Fibroblast of gingiva (primary cell): ENCODE measurements around the gene TAF11L8.
"Not testable (repeated sequence)": the region's sequence is repeated elsewhere in the genome, so short reads cannot be mapped to it uniquely, and the experiment has no call there.

Experiments used
- DNase-seq: peaks from one replicate; pipeline ENCODE4 v3.0.0-alpha.2; 2011; ENCODE audit warnings: low read depth

The TAF11L8 gene

DNA sequence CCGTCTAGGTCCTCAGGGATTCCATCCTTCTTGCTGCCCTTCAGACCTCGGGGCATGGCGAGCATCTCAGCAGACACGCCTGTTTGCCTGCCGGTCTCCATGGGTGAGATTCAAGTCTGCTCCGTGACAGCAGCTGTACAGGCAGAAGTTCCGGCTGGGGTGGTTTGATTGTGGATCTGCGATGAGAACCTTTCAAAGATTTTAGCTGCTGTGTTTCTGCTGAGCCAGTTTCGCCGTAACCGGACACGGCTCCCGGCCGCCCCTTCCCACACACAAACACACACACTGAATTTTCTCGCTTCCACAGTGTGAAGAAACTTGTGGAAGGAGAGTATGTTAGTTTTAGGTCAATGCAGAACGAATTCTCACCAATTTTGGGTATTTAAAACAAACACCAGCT, at the start of gene TAF11L8:
TAF11L8 (minus strand) TSS at position 101 of the 400 bp plus-strand sequence.
- not testable (repeated sequence) for DNase-seq

DNA sequence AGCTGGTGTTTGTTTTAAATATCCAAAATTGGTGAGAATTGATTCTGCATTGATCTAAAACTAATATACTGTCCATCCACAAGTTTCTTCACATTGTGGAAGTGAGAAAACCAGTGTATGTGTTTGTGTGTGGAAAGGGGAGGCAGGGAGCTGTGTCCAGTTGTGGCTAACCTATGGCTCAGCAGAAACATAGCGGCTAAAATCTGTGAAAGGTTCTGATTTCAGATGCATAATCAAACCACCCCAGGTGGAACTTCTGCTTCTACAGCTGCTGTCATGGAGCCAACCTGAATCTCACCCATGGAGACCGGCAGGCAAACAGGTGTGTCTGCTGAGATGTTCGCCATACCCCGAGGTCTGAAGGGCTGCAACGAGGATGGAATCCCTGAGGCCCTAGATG, 43.4 kb upstream of the TAF11L8 start, which contains the start of gene TAF11L14:
TAF11L14 (plus strand) TSS at position 301 of the 400 bp plus-strand sequence.
- DNase-seq: no peak

DNA sequence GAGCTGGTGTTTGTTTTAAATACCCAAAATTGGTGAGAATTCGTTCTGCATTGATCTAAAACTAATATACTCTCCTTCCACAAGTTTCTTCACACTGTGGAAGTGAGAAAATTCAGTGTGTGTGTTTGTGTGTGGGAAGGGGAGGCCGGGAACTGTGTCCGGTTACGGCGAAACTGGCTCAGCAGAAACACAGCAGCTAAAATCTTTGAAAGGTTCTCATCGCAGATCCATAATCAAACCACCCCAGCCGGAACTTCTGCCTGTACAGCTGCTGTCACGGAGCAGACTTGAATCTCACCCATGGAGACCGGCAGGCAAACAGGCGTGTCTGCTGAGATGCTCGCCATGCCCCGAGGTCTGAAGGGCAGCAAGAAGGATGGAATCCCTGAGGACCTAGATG, 41.0 kb upstream of the TAF11L8 start, which contains the start of gene TAF11L13:
TAF11L13 (plus strand) TSS at position 301 of the 400 bp plus-strand sequence.
- DNase-seq: not testable (repeated sequence)

DNA sequence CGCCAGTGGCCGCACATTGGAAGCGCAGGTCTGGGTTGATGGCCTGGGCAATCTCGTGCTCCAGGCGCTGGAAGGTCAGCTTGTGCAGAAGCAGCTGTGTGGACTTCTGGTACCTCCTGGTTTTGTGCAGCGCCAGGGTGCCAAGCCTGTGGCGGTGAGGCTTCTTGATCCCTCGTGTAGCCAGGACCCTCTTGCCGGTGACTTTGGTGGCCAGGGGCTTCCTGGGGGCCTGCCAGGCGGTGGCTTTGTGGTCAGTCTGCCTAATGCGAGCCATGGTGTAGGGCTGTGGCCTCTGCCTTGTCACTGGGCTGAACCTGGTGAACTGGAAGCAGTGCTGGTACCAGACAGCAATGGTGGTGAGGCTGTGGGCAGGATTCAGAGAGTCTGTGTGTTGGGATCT, 34.9 kb upstream of the TAF11L8 start:
- no peak for DNase-seq

DNA sequence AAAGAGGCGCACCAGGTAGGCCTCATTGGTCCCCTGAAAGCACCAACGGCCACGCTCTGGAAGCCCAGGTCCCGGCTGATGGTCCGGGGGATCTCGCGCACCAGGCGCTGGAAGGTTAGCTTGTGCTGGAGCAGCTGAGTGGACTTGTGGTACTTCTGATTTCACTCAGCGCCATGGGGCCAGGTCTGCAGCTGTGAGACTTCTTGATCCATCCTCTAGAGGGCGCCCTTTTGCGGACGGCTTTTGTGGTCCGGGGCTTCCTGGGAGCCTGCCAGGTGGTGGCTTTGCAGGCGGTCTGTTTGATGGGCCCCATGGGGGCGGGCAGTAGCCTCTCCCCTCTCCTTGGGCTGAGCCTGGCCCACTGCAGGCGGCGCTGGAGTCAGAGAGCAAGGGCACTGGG, 29.9 kb upstream of the TAF11L8 start:
- DNase-seq: no peak

DNA sequence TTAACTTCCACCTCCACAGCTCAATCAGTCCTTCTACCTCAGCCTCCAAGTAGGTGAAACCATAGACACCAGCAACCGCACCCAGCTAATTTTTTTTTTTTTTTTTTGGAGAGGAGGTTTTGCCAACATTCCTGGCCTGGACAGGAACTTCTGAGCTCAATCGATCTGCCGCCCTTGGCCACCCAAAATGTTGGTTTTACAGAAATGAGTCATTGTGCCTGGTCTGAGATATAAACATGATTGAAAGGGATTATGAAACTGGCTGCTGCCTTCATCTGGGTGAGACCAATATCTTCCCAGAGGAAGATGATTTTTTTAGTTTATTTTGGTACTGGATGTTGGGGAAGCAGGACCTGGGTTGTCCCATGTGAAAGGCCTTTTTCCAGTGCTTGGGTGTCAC, 28.6 kb upstream of the TAF11L8 start:
- no peak for DNase-seq

DNA sequence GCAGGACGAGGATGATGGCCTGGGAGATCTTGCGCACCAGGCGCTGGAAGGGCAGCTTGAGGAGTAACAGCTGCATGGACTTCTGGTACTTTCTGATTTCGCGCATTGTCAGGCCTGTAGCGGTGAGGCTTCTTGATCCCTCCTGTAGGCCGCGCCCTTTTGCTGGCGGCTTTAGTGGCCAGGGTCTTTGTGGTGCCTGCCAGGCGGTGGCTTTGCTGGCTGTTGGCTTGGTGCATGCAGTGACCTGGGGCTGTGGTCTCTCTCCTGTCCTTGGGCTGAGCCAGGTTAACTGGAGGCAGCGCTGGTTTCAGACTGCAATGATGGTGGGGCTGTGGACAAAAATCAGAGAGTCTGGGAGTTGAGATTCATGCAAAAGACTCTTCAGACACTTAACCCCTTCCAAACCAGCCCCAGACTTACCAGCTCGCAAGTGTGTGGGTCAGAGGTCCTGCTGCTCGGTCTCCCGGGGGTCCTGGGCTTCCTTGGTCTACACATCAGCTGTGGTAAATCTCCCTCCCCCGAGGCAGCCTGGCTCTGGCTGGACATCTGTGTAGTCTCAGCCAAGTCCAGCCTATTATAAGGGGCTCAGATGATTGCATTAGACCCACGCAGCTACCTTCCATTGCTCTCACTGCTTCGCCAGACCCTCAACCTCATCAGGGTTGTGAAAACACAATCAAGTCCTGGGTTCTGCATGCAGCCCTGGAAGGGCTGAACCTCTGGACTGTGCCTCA, 24.3 kb upstream of the TAF11L8 start:
- no peak for DNase-seq

DNA sequence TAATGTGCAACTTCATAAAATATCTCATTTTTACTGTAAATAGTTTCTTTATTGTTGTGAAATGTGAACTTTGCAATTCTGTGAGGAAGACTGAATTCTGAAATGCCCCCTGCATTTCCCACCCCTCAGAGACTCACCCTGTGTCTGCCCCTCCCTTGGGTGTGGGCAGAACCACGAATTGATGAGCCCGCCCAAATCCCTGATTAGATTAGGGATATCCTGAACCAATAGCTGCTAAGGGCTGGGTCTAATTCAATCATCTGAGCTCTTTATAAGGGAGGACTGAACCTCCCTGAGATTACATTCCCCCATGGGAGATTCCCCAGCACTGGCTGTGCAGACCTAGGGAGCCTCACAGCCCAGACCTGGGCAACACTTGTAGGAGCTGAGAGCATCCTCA, 19.3 kb upstream of the TAF11L8 start, which contains the start of gene TAF11L12:
TAF11L12 (plus strand) TSS at position 301 of the 400 bp plus-strand sequence.
- DNase-seq: not testable (repeated sequence)

DNA sequence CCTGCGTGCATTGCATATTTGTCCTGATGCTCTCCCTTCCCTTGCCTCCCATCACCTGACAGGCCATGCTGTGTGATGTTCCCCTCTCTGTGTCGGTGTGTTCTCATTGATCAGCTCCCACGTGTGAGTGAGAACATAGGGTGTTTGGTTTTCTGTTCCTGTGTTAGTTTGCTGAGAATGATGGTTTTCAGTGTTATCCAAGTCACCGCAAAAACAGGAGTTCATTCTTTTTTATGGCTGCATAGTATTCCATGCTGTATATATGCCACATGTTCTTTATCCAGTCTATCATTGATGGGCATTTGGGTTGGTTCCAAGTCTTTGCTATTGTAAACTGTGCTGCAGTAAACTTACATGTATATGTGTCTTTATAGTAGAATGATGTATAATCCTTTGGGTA, 16.7 kb upstream of the TAF11L8 start:
- not testable (repeated sequence) for DNase-seq

DNA sequence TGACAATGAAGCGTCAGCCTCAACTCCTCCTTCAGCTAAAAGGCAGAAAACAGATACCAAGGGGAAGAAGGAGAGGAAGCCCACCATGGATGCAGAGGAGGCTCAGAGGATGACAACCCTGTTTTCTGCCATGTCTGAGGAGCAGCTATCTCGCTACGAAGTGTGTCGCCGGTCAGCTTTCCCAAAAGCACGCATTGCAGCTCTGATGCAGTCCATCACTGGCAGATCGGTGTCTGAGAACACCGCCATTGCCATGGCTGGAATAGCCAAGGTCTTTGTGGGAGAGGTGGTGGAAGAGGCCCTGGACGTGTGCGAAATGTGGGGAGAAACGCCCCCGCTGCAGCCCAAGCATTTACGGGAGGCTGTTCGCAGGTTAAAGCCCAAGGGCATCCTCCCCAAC, 14.2 kb upstream of the TAF11L8 start:
- DNase-seq: no peak

DNA sequence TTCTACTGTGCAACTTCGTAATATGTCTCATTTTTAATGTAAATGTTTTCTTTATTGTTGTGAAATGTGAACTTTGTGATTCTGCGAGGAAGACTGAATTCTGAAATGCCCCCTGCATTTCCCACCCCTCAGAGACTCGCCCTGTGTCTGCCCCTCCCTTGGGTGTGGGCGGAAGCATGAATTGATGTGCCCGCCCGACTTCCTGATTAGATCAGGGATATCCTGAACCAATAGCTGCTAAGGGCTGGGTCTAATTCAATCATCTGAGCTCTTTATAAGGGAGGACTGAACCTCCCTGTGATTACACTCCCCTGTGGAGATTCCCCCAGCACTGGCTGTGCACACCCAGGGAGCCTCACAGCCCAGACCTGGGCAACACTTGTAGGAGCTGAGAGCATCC, 13.1 kb upstream of the TAF11L8 start, which contains the start of gene TAF11L11:
TAF11L11 (plus strand) TSS at position 304 of the 400 bp plus-strand sequence.
- not testable (repeated sequence) for DNase-seq

DNA sequence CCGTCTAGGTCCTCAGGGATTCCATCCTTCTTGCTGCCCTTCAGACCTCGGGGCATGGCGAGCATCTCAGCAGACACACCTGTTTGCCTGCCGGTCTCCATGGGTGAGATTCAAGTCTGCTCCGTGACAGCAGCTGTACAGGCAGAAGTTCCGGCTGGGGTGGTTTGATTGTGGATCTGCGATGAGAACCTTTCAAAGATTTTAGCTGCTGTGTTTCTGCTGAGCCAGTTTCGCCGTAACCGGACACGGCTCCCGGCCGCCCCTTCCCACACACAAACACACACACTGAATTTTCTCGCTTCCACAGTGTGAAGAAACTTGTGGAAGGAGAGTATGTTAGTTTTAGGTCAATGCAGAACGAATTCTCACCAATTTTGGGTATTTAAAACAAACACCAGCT, 7.0 kb upstream of the TAF11L8 start, which contains the start of gene TAF11L10:
TAF11L10 (minus strand) TSS at position 101 of the 400 bp plus-strand sequence.
- not testable (repeated sequence) for DNase-seq

DNA sequence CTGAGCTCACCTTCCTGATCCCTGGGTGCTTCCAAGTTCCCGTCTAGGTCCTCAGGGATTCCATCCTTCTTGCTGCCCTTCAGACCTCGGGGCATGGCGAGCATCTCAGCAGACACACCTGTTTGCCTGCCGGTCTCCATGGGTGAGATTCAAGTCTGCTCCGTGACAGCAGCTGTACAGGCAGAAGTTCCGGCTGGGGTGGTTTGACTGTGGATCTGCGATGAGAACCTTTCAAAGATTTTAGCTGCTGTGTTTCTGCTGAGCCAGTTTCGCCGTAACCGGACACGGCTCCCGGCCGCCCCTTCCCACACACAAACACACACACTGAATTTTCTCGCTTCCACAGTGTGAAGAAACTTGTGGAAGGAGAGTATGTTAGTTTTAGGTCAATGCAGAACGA, 3.5 kb upstream of the TAF11L8 start, which contains the start of gene TAF11L9:
TAF11L9 (minus strand) TSS at position 140 of the 400 bp plus-strand sequence.
- DNase-seq: not testable (repeated sequence)

DNA sequence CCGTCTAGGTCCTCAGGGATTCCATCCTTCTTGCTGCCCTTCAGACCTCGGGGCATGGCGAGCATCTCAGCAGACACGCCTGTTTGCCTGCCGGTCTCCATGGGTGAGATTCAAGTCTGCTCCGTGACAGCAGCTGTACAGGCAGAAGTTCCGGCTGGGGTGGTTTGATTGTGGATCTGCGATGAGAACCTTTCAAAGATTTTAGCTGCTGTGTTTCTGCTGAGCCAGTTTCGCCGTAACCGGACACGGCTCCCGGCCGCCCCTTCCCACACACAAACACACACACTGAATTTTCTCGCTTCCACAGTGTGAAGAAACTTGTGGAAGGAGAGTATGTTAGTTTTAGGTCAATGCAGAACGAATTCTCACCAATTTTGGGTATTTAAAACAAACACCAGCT, 5.1 kb downstream of the TAF11L8 start, which contains the start of gene TAF11L7:
TAF11L7 (minus strand) TSS at position 101 of the 400 bp plus-strand sequence.
- not testable (repeated sequence) for DNase-seq
